Bronchial epithelial cell (primary cell): ENCODE measurements around the gene TSC22D4. TPM values are rescaled to one million over a fixed set of nuclear protein-coding genes. Genes with fewer than 3 reads are reported as not detected.
A peak's percentile ranks its signal among the peaks of the same experiment; 100 is the strongest.

Experiments used
- DNase-seq: peaks from one replicate; pipeline ENCODE4 v3.0.0-alpha.2; 2010; ENCODE audit warnings: low read depth
- FAIRE-seq: peaks from 2 replicates; lab custom pipeline; 2011; peaks lifted over from hg19 to GRCh38; lab: Jason Lieb, UNC
- H3K27me3 ChIP-seq: 2 replicates; pipeline ENCODE4 v1.5.1; 2011; ENCODE audit warnings: low read length; ENCODE audit not compliant: control insufficient read depth, insufficient read depth
- H3K36me3 ChIP-seq: 2 replicates; pipeline ENCODE4 v1.5.1; 2011; ENCODE audit warnings: low read length; ENCODE audit not compliant: control insufficient read depth, insufficient read depth
- H3K4me3 ChIP-seq: 2 replicates; pipeline ENCODE4 v1.5.1; 2011; ENCODE audit warnings: mild to moderate bottlenecking, low read depth, low read length, control low read depth
- CTCF ChIP-seq: IDR thresholded peaks from 2 replicates; pipeline ENCODE4 v1.5.1; 2011; ENCODE audit warnings: mild to moderate bottlenecking, moderate library complexity, low read length, control low read depth, inconsistent platforms; ENCODE audit not compliant: insufficient read depth, severe bottlenecking
- total RNA-seq: library from RNA; depleted of rRNA; stranded (reverse); fragments of >200 nt; gene quantifications from 2 replicates; pipeline ENCODE4 v1.2.1, GENCODE V29; 2014

TSC22D4 gene
- total RNA-seq, 1 donor from 2014 or later, result 7.6 TPM

- FAIRE-seq, result no peak
- no peak for TF ChIP-seq CTCF
- no peak for DNase-seq
- Histone ChIP-seq H3K27me3 (no peaks in the 10 kb centered on the region), H3K4me3 (peak overlapping the region; percentile 95), H3K36me3 (peaks cover 3% of the 10 kb centered on the region)
These were observed 1.1 kb downstream of the TSC22D4 start for GRCh38 chr7:100477871-100478267.

GRCh38 chr7:100476903-100477870 is 1.8 kb downstream of the TSC22D4 start:
- Histone ChIP-seq H3K27me3 (no peaks in the 10 kb centered on the region), H3K36me3 (peaks cover 3% of the 10 kb centered on the region), H3K4me3 (peak overlapping the region; percentile 95)
- DNase-seq (no peak), FAIRE-seq (no peak)
- TF ChIP-seq CTCF, result peak; percentile 43

- Histone ChIP-seq H3K36me3 (peaks cover 3% of the 10 kb centered on the region), H3K4me3 (no peak overlapping the region), H3K27me3 (no peaks in the 10 kb centered on the region)
- no peak for TF ChIP-seq CTCF
- DNase-seq, result no peak
- FAIRE-seq, result no peak
These were observed 2.8 kb downstream of the TSC22D4 start for GRCh38 chr7:100476101-100476780.

- Histone ChIP-seq H3K4me3 (no peak overlapping the region), H3K36me3 (peaks cover 4% of the 10 kb centered on the region), H3K27me3 (no peaks in the 10 kb centered on the region)
- no peak for TF ChIP-seq CTCF
- FAIRE-seq (no peak), DNase-seq (no peak)
These were observed 3.5 kb downstream of the TSC22D4 start for GRCh38 chr7:100475549-100475948.

- no peak for FAIRE-seq
- Histone ChIP-seq H3K27me3 (no peaks in the 10 kb centered on the region), H3K4me3 (no peak overlapping the region), H3K36me3 (peaks cover 5% of the 10 kb centered on the region)
- DNase-seq, result peak; percentile 61
- TF ChIP-seq CTCF, result no peak
These were observed 6.0 kb downstream of the TSC22D4 start for GRCh38 chr7:100472854-100473499.
